ENCODE data around the gene PKN2.

DNA sequence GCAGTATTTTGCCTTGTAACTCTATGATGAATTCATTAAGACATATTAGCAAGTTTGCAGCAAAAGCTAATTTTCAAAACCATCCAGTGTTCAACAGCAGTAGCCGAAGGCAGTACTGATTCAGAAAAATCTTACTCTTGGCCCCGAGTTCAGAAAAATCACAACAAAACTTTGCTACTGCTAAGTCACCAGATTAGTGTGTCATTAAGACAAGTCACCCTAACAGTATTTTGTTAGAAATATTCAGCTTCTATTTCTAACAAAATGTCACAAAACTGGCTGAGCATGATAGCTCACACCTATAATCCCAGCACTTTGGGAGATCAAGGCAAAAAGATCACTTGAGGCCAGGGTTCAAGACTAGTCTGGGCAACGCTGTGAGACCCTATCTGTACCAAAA lies 199.1 kb downstream of the PKN2 start:
- TF ChIP-seq, protein P1, sequence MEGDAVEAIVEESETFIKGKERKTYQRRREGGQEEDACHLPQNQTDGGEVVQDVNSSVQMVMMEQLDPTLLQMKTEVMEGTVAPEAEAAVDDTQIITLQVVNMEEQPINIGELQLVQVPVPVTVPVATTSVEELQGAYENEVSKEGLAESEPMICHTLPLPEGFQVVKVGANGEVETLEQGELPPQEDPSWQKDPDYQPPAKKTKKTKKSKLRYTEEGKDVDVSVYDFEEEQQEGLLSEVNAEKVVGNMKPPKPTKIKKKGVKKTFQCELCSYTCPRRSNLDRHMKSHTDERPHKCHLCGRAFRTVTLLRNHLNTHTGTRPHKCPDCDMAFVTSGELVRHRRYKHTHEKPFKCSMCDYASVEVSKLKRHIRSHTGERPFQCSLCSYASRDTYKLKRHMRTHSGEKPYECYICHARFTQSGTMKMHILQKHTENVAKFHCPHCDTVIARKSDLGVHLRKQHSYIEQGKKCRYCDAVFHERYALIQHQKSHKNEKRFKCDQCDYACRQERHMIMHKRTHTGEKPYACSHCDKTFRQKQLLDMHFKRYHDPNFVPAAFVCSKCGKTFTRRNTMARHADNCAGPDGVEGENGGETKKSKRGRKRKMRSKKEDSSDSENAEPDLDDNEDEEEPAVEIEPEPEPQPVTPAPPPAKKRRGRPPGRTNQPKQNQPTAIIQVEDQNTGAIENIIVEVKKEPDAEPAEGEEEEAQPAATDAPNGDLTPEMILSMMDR (IDR thresholded peaks at IDR 0.05): no peak
- TF ChIP-seq POLR2A (IDR thresholded peaks at IDR 0.05) (no peak), POLR2AphosphoS5 (IDR thresholded peaks at IDR 0.05) (no peak)

Measured in breast epithelium (tissue), 3 donors.